GM19328 (cell line): ENCODE data around the gene UBE2I.
A peak's percentile ranks its signal among the peaks of the same experiment; 100 is the strongest.
"Not testable (repeated sequence)": the region's sequence is repeated elsewhere in the genome, so short reads cannot be mapped to it uniquely, and the experiment has no call there.

Experiments used
- ATAC-seq: cut with Tn5 transposase; IDR thresholded peaks from one replicate; pipeline ENCODE4 v1.9.1; 2021; ENCODE audit warnings: mild to moderate bottlenecking, moderate library complexity; ENCODE audit not compliant: unreplicated experiment

Gene UBE2I

DNA sequence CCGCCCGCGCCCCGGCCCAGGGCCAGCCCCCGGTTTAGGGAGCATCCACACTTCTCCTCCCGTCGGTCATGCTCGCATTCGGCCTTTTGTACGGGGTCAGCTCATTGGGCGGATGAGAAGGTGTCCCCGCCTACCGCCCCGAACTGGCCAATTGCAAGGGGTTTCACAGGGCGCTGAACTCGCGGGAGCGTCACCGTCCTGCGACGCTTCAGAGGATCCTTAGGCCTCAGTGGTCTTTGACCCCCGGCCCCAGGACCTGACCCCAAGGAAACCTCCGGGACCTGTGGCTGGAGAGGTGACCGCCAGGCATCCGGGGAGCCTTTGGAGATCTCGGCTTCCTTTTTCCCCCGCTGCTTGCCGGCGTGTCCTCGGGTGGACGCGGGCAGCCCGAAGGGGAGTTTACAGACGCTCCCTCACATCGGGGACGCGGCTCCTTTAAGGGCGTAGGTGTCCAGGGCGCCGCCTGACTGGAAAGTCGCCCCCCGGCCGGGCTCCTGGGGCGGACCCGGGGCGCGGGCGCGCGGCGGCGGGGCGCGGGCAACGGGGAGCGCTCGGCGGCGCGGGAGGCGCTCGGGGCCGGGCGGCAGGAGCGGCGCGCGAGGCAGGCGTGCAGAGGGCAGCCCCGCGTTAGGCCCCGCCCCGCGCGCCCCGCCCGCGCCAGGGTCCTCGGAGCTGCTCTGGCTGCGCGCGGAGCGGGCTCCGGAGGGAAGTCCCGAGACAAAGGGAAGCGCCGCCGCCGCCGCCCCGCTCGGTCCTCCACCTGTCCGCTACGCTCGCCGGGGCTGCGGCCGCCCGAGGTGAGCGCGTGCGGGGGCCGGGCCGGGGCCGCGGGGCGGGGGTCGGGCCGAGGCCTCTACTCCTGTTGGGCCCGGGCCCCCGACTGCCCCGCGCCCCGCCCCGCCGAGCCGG lies at the start of gene UBE2I:
Gene UBE2I (plus strand): TSS at position 660 of the 909 bp plus-strand sequence. CDS start 4,395 bp downstream, outside the sequence.
- peak; percentile 44 for ATAC-seq

DNA sequence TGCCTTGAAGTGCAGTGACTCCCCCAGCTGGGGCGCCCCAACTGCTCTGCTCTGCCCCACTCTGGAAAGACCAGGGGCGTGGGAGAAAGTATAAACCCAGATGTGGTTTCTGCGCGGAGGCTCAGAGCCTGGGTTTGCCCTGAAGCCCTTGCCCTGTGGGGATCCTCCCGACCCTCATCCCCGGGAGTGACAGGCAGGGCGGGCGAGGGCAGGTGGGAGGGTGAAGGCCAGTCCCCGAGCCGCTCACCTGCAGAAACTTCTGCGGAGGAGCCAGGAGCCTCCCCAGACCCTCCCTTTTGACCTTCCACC lies 49.7 kb upstream of the UBE2I start:
- ATAC-seq = no peak

DNA sequence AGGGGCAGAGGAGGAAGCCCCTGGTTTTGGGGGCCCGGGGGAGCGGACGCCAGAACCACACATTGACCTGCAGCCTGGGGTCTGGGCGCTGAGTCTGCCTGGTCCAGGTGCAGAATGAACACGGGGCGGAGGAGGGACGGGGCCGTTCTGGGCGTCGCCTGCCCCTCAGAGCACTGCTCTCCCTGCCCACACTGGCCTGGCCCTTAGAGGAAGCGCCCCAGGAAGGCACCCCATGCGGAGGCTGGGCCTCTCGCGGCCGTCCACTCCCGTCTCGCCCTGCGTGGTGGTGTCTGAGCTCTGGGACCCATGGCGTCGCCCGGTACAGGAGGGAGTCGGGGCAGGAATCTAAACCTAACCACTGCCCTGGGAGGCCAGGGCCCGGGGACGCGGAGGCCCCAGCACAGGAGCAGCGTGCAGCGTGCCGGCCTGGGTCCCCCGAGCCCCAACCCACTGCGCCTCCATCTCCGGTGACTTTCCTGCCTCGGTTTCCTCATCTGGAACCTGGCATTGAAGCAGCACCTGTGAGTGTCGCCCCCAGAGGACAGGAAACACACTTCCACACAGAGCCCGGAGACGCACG lies 49.2 kb upstream of the UBE2I start:
- no peak for ATAC-seq

DNA sequence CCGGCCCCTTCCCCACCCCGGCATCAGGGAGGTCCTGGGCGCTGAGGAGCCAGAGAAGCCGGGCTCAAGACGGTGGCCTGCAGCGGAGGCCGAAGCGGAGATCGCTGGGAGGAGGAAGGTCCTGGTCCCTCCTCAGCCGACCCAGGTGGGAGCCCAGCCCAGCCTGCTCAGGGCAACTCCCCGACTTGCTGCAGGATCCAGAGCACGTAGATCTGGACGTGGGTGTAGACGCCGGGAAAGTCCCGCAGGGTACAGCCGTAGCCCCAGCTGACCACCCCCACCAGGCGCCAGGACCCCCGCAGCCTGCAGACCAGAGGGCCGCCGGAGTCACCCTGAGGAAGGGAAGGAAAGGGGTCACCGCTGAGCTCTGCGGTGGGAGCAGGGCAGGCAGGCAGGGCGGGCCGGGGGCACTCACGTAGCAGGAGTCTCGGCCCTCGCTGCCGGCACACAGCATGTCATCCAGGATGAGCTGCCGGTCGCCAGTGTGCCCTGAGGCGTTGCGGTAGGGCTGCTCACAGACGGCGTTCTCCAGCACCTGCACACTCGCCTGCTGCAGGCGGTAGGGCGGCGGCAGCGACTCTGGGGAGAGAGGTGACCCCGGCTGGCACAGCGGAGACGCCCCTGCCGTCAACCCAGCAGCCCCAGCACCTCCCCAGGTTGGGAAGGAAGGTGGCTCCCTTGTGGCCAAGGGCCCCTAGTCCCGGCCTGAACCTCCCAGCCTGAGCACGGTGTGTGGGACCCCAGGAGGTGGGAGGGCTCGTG lies 48.1 kb upstream of the UBE2I start:
- ATAC-seq = no peak

DNA sequence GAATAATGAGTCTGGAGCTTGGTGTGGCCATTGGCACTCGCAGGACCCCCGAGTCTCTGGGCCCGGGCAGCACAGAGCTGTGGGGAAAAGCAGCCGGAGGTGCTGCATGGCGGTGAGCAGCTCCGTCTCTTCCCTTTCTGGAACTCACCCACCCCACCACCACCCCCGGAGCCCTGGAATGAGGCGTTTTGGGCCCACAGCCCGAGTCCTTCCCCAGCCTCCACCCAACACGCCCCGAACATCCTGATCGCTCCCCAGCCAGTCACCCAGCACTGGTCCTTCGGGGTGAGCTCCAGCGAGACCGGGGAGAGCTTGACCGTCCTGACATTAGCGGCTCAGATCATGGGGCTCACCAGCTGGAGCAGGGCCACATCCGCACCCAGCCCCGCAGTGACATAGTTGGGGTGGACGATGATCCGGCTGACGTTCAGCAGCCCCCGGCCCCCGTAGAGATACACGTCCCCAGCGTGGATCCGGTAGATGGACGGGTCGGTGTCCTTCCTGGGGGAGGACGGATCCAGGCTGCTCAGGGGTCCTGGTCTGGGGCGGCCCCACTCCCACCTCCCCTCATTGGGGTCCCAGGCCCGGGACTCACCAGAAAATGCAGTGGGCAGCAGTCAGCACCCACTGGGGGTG lies 47.1 kb upstream of the UBE2I start:
- no peak for ATAC-seq

DNA sequence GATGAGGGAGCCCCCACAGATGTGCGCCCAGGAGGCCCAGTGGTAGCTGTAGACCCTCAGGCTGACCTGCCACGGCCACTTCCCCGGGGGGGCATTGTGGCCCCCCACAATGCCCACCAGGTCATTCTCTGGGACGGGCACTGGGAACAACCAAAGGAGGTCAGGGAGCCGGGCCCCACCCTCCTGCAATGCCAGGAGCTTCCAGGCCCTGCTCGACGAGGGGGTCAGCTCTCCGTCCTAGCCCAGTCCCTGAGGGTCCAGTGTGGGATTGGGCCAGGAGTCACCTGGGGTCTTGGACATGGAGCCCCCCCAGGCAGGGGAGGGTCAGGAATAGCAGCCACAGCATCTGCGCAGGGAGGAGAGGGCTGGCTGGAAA lies 46.6 kb upstream of the UBE2I start:
- no peak for ATAC-seq

DNA sequence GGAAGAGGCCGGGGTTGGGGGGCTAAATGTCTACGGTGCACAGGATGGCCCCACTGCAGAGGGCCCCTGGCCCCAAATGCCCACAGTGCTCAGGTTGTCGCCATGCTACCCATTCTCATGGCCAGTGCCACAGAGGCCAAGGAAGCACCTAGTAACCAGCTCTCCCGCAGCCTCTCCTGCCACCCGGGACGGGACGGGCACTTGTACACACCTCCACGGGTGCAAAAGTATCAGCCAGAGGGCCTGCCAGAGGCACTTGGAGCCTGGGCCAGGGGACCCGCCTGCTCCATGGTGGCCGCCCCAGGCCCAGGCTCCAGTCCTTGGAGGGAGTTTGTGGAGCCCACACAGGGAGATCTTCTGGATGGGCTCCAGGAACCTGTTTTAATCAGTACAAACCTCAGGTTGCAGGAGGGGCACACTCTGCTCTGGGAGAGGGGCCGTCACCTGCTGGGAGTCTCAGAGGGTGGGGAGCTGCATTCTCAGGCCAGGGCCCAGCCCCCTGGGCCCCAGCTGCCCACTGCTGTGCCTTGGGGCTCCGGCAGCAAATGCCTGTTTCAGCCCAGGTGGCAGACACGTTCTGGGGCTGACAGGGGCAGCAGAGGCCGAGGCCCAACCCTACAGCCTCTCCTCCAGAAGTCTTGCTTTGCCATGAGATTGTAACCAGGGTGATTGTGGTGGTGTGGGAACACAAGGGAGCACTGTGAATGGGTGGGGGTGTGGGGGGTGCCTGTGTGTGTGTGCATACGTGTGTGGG lies 45.7 kb upstream of the UBE2I start:
- ATAC-seq = no peak

DNA sequence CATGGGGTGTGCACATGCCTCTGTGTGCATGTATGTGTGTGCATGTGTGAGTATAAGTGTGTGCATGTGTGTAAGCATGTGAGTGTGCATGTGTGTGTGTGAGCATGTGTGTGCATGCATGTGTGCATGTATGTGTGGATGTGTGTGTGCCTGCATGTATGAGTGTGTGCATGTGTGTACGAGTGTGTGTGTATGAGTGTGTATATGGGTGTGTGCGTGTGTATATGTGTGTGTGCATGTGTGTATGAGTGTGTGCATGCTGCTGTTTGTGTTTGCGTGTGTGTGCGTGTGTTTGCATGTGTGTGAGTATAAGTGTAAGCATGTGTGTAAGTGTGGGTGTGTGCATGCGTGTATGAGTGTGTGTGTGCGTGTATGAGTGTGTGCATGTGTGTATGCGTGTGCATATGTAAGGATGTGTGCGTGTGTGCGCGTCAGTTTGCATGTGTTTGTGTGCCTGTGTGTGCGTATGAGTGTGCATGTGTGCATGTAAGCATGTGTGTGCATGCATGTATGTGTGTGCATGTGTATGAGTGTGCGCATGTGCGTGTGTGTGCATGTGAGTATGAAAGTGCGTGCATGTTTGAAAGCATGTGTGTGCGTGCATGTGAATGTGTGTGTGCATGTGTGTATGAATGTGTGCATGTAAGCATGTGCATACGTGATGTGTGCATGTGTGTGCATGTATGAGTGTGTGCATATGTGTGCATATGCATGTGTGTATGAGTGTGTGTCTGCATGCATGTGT lies 44.9 kb upstream of the UBE2I start:
- ATAC-seq = no peak

DNA sequence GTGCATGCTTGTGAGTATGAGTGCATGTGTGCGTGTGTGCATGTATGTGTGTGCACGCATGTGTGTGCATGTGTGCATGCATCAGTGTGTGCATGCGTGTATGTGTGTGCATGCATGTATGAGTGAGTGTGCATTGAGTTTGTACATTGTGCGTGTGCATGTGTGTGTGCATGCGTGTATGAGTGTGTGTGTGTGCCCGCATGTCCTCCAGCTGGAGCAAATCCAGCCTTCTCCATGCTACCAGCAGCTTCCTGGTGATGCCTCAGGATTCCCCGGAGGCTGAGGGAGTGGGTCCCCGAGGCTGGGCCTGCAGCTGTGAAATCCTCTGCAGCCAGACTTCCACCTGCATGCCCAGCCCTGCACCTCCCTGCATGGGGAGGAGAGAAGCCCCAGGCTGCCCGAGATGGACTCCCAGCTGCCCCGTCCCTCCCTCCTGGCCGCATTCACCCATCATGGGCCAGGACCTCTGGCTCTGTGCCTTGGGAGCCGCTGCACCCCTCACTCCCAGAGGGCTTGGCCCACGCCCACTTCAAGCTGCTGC lies 44.3 kb upstream of the UBE2I start:
- ATAC-seq = no peak

DNA sequence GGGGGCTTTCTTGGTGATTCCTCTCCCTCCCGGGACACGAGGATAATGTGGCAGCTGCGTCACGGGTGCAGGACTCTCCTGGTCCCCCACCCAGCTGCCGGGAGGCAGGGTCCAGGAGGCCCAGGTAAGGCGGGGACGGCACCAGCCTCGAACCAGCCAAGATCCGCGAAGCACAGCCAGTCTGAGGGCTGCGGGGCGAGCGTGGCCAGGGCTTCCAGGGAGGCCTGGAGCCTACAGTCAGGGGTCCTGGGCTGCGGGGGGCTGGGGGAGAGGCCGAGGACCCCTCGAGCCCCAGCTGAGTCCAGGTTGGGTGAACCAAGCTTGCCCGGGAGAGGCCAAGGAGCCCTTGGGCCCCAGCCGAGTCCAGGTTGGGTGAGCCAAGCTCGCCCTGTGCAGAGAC lies 43.6 kb upstream of the UBE2I start:
- ATAC-seq = no peak

DNA sequence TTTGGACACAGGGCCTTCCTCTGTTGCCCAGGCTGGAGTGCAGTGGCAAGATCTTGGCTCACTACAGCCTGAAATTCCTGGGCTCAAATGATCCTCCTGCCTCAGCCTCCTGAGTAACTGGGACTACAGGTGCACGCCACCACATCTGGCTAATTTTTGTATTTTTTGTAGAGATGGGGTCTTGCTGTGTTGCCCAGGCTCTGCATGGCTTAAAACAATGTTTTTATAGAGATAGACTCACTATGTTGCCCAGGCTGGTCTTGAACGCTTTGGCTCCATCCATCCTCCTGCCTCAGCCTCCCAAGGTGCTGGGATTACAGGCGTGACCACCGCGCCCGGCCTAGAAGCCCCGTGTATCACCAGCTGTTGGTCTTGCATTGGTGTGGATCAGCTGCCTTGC lies 40.0 kb upstream of the UBE2I start:
- not testable (repeated sequence) for ATAC-seq

DNA sequence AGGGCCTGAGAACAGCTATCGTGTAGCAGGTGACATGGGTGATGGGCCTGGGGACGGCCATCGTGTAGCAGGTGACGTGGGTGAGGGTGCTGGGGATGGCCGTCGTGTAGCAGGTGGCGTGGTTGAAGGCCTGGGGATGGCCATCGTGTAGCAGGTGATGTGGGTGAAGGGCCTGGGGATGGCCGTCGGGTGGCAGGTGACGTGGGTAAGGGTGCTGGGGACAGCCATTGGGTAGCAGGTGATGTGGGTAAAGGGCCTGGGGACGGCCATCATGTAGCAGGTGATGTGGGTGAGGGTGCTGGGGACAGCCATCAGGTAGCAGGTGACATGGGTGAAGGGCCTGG lies 38.1 kb upstream of the UBE2I start:
- no peak for ATAC-seq

DNA sequence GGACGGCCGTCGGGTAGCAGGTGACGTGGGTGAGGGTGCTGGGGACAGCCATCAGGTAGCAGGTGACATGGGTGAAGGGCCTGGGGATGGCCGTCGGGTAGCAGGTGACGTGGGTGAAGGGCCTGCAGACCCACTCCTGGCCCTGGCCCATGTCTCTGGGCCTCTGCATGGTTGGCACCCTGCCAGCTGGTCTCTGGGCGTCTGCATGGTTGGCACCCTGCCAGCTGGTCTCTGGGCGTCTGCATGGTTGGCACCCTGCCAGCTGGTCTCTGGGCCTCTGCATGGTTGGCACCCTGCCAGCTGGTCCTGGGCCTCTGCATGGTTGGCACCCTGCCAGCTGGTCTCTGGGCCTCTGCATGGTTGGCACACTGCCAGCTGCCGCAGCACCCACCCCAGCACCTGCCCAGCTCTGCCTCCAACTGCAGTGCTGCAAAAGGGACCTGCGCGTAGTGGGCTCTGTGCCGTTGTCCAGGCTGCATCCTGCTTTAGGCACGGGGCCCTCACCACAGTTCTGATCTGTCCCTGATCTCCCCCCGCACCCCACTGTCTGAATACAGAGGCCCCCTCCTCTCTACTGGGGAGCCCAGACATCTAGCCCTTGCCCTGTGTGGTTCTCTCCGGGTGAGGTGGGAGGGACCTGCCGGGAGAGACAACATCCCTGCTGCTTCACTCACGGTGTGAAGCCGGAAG lies 37.6 kb upstream of the UBE2I start:
- not testable (repeated sequence) for ATAC-seq

DNA sequence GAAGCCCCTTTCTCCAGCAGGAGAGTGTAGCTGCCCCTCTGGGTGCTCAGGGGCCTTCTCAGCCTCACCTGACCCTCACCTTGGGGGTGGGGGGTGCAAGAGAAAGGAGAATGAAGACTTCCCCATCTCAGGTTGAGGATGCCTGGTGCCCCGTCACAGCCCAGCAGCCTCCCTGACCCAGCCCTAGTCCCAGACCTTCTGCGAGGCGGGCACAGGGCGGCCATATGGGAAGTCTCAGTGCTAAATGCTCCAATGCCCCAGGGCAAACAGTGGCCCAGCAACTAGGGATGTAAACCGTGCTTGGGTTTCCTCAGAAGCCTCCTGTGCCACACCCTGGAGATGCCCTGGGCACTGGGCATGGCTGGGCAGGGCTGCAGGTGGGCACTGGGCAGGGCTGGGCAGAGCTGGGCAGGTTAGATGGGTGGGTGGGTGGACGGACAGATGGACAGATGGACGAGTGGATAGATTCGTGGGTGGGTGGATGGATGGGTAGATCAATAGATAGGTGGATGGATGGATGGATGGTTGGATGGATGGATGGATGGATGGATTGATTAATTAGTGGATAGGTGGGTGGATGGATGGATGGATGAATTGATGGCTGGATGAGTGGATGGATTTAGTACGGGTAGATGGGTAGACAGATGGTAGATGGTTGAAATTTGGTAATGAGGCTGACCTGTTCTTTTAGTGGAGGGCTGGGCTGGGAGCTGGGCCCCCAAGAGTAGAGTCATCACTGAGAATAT lies 36.8 kb upstream of the UBE2I start:
- no peak for ATAC-seq

DNA sequence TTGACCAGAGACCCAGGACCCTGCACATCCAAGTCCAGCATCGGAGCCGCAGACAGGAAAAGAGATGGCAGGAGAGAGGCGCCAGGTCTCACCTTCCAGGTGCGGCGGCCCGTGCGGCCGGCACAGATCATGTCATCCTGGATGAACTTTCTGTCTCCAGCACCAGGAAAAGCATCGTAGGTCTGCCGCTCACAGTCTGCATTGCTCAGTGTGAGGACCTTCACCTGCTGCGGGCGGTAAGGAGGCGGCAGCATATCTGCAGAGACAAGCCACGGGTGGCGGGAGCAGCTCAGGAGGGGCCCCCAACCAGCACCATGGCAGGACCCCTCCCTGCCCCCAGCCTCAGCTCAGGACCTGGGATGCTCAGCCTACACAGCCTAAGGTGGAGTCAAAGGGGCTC lies 35.6 kb upstream of the UBE2I start:
- no peak for ATAC-seq

DNA sequence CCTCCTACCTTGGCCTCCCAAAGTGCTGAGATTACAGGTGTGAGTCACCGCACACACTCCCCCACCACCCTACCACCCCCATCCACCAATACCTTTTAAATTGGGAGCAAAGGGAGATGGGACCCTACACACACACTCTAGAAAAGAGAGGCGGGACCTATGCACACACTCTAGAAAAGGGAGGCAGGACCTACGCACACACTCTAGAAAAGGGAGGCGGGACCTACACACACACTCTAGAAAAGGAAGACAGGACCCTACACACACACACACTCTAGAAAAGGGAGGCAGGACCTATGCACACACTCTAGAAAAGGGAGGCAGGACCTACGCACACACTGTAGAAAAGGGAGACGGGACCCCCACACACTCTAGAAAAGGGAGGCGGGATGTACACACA lies 34.7 kb upstream of the UBE2I start:
- no peak for ATAC-seq

DNA sequence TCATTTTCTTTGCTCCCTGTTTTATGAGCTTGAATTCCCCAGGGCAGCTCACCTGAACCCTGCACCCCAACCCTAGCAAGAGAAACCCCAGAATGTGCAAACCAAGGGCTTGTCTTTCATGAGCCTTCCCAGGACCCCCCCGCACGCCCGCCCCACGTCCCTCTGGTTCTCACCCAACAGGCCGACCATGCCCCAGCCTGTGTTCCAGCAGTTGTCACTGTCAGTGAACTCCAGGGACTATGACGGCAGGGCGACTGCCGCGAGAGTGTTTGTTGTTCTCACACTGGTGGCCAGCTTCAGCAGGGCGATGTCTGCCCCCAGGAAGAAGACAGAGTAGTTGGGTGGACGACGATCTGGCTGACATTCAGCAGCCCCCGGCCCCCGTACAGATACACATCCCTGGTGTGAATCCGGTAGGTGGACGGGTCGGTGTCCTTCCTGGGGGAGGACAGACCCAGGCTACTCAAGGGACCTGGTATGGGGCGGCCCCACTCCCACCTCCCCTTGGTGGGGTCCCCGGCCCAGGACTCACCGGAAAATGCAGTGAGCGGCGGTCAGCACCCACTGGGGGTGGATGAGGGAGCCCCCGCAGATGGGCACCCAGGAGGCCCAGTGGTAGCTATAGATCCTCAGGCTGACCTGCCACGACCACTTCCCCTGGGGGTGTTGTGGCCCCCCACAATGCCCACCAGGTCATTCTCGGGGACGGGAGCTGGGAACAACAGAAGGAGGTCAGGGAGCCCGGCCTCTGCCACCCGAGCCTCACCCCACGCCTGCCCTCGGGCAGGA lies 33.5 kb upstream of the UBE2I start:
- no peak for ATAC-seq

DNA sequence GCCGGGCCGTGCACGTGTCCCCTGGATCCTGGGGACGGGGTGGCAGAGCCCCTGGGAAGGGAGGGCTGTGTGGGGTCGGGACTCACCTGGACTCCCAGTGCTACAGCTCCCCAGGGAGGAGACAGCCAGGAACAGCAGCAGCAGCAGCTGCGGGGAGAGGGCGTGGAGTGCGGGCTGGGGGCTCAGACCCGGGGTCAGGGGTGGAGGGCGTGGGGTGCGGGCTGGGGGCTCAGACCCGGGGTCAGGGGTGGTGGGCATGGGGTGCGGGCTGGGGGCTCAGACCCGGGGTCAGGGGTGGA lies 32.9 kb upstream of the UBE2I start:
- no peak for ATAC-seq
